Vagina (tissue), 2 donors: ENCODE measurements around the gene ZNF823.

Source experiments
- POLR2A ChIP-seq, 2 donors: fragments of 450-650 bp; IDR thresholded peaks; one replicate each; pipeline ENCODE4 v1.6.1; 2017; ENCODE audit warnings: antibody characterized with exemption in 2 of 2, mild to moderate bottlenecking in 2 of 2, moderate library complexity in 2 of 2
- TF ChIP-seq, protein P1 (sequence below), 3 experiments: fragments of 450-650 bp in 2 of 3; fragments of 200-600 bp in 1 of 3; sonication (generic) in 1 of 3; IDR thresholded peaks; one replicate each; pipeline ENCODE4 v1.5.1; 2017 to 2019; ENCODE audit warnings: antibody characterized with exemption in 3 of 3, mild to moderate bottlenecking in 2 of 3, moderate library complexity in 2 of 3

DNA sequence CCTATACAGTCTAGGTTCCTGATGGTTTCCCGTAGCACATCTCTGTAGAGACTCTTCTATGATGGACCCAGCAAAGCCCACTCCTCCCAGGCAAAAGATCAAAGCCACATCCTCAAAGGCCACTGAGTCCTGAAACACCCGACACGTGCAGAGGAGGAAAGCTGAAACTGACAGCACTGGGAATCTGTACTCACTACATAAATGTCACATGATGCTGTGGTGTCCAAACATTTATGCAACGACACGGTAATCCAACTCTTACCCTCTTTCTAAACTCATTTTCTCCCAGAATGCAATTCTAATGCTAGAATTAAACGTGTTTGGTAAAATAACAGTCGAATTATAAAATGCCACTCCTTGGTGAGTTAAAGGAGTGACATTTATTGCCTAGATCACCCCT lies 21.1 kb upstream of the ZNF823 start:
- TF ChIP-seq, protein P1, sequence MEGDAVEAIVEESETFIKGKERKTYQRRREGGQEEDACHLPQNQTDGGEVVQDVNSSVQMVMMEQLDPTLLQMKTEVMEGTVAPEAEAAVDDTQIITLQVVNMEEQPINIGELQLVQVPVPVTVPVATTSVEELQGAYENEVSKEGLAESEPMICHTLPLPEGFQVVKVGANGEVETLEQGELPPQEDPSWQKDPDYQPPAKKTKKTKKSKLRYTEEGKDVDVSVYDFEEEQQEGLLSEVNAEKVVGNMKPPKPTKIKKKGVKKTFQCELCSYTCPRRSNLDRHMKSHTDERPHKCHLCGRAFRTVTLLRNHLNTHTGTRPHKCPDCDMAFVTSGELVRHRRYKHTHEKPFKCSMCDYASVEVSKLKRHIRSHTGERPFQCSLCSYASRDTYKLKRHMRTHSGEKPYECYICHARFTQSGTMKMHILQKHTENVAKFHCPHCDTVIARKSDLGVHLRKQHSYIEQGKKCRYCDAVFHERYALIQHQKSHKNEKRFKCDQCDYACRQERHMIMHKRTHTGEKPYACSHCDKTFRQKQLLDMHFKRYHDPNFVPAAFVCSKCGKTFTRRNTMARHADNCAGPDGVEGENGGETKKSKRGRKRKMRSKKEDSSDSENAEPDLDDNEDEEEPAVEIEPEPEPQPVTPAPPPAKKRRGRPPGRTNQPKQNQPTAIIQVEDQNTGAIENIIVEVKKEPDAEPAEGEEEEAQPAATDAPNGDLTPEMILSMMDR (IDR thresholded peaks at IDR 0.05), result no peak
- TF ChIP-seq POLR2A (IDR thresholded peaks at IDR 0.05), result no peak
